ENCODE results near the gene TDRD7.
"Not testable (repeated sequence)": the region's sequence is repeated elsewhere in the genome, so short reads cannot be mapped to it uniquely, and the experiment has no call there.

Gene TDRD7

GRCh38 chr9:97484134-97484533 lies 72.2 kb downstream of the TDRD7 start:
- Histone ChIP-seq H3K27ac (ENCODE audit: low read length) (no peak overlapping the region), H3K36me3 (ENCODE audit: control insufficient read depth in 1 of 2, insufficient read depth in 2 of 2, low read length in 2 of 2) (peaks cover 19 to 28% of the 10 kb centered on the region in 2 donors), H3K4me3 (ENCODE audit: low read depth in 1 of 2, low read length in 2 of 2) (no peak overlapping the region), H3K9me3 (ENCODE audit: control insufficient read depth in 1 of 2, low read length in 2 of 2) (no peaks in the 10 kb centered on the region), H3K4me1 (ENCODE audit: control insufficient read depth in 1 of 2, insufficient read depth in 2 of 2, low read length in 2 of 2) (peaks cover 0 to 4% of the 10 kb centered on the region in 2 donors), H3K27me3 (ENCODE audit: low read depth, low read length) (no peaks in the 10 kb centered on the region)

GRCh38 chr9:97487107-97487506 lies 75.2 kb downstream of the TDRD7 start:
- H3K27me3 ChIP-seq (ENCODE audit: low read depth, low read length) = no peaks in the 10 kb centered on the region
- H3K36me3 ChIP-seq (ENCODE audit: control insufficient read depth in 1 of 2, insufficient read depth in 2 of 2, low read length in 2 of 2) = peaks cover 19 to 28% of the 10 kb centered on the region in 2 donors
- peaks cover 4 to 8% of the 10 kb centered on the region in 2 donors for H3K4me1 ChIP-seq (ENCODE audit: control insufficient read depth in 1 of 2, insufficient read depth in 2 of 2, low read length in 2 of 2)
- no peaks in the 10 kb centered on the region for H3K9me3 ChIP-seq (ENCODE audit: control insufficient read depth in 1 of 2, low read length in 2 of 2)
- no peak overlapping the region for H3K27ac ChIP-seq (ENCODE audit: low read length)
- H3K4me3 ChIP-seq (ENCODE audit: low read depth in 1 of 2, low read length in 2 of 2) = no peak overlapping the region

GRCh38 chr9:97487861-97488260 lies 76.0 kb downstream of the TDRD7 start:
- Histone ChIP-seq H3K9me3 (ENCODE audit: control insufficient read depth in 1 of 2, low read length in 2 of 2) (no peaks in the 10 kb centered on the region), H3K36me3 (ENCODE audit: control insufficient read depth in 1 of 2, insufficient read depth in 2 of 2, low read length in 2 of 2) (peaks cover 15 to 25% of the 10 kb centered on the region in 2 donors), H3K27me3 (ENCODE audit: low read depth, low read length) (no peaks in the 10 kb centered on the region), H3K4me1 (ENCODE audit: control insufficient read depth in 1 of 2, insufficient read depth in 2 of 2, low read length in 2 of 2) (peaks cover 4 to 8% of the 10 kb centered on the region in 2 donors), H3K27ac (ENCODE audit: low read length) (no peak overlapping the region), H3K4me3 (ENCODE audit: low read depth in 1 of 2, low read length in 2 of 2) (no peak overlapping the region)

GRCh38 chr9:97491216-97491999 lies 79.5 kb downstream of the TDRD7 start:
- Histone ChIP-seq H3K27ac (ENCODE audit: low read length) (peak overlapping the region; percentile 13), H3K4me3 (ENCODE audit: low read depth in 1 of 2, low read length in 2 of 2) (no peak overlapping the region), H3K4me1 (ENCODE audit: control insufficient read depth in 1 of 2, insufficient read depth in 2 of 2, low read length in 2 of 2) (peaks cover 0 to 8% of the 10 kb centered on the region in 2 donors), H3K9me3 (ENCODE audit: control insufficient read depth in 1 of 2, low read length in 2 of 2) (no peaks in the 10 kb centered on the region), H3K27me3 (ENCODE audit: low read depth, low read length) (no peaks in the 10 kb centered on the region), H3K36me3 (ENCODE audit: control insufficient read depth in 1 of 2, insufficient read depth in 2 of 2, low read length in 2 of 2) (peaks cover 14 to 19% of the 10 kb centered on the region in 2 donors)

- H3K27me3 ChIP-seq (ENCODE audit: low read depth, low read length); H3K9me3 ChIP-seq (ENCODE audit: control insufficient read depth in 1 of 2, low read length in 2 of 2); H3K27ac ChIP-seq (ENCODE audit: low read length); H3K4me3 ChIP-seq (ENCODE audit: low read depth in 1 of 2, low read length in 2 of 2); H3K36me3 ChIP-seq (ENCODE audit: control insufficient read depth in 1 of 2, insufficient read depth in 2 of 2, low read length in 2 of 2); H3K4me1 ChIP-seq (ENCODE audit: control insufficient read depth in 1 of 2, insufficient read depth in 2 of 2, low read length in 2 of 2): not testable (repeated sequence)
These were observed 85.9 kb downstream of the TDRD7 start for GRCh38 chr9:97497558-97498375.

- peaks cover 5 to 10% of the 10 kb centered on the region in 2 donors for H3K4me1 ChIP-seq (ENCODE audit: control insufficient read depth in 1 of 2, insufficient read depth in 2 of 2, low read length in 2 of 2)
- not testable (repeated sequence) for H3K36me3 ChIP-seq (ENCODE audit: control insufficient read depth in 1 of 2, insufficient read depth in 2 of 2, low read length in 2 of 2); H3K27me3 ChIP-seq (ENCODE audit: low read depth, low read length); H3K4me3 ChIP-seq (ENCODE audit: low read depth in 1 of 2, low read length in 2 of 2); H3K27ac ChIP-seq (ENCODE audit: low read length); H3K9me3 ChIP-seq (ENCODE audit: control insufficient read depth in 1 of 2, low read length in 2 of 2)
These were observed 87.0 kb downstream of the TDRD7 start for GRCh38 chr9:97498846-97499245.

GRCh38 chr9:97500263-97500662 lies 88.4 kb downstream of the TDRD7 start:
- H3K9me3 ChIP-seq (ENCODE audit: control insufficient read depth in 1 of 2, low read length in 2 of 2) = no peaks in the 10 kb centered on the region
- no peak overlapping the region for H3K27ac ChIP-seq (ENCODE audit: low read length)
- peaks cover 9 to 16% of the 10 kb centered on the region in 2 donors for H3K4me1 ChIP-seq (ENCODE audit: control insufficient read depth in 1 of 2, insufficient read depth in 2 of 2, low read length in 2 of 2)
- H3K27me3 ChIP-seq (ENCODE audit: low read depth, low read length) = peaks cover 5% of the 10 kb centered on the region
- H3K4me3 ChIP-seq (ENCODE audit: low read depth in 1 of 2, low read length in 2 of 2) = no peak overlapping the region
- peaks cover 0 to 4% of the 10 kb centered on the region in 2 donors for H3K36me3 ChIP-seq (ENCODE audit: control insufficient read depth in 1 of 2, insufficient read depth in 2 of 2, low read length in 2 of 2)

- Histone ChIP-seq H3K36me3 (ENCODE audit: control insufficient read depth in 1 of 2, insufficient read depth in 2 of 2, low read length in 2 of 2) (peaks cover 0 to 4% of the 10 kb centered on the region in 2 donors), H3K4me1 (ENCODE audit: control insufficient read depth in 1 of 2, insufficient read depth in 2 of 2, low read length in 2 of 2) (peaks cover 12 to 16% of the 10 kb centered on the region in 2 donors), H3K4me3 (ENCODE audit: low read depth in 1 of 2, low read length in 2 of 2) (peak overlapping the region; percentile 53 to 59), H3K27ac (ENCODE audit: low read length) (no peak overlapping the region), H3K27me3 (ENCODE audit: low read depth, low read length) (peaks cover 5% of the 10 kb centered on the region), H3K9me3 (ENCODE audit: control insufficient read depth in 1 of 2, low read length in 2 of 2) (no peaks in the 10 kb centered on the region)
These were observed 88.9 kb downstream of the TDRD7 start for GRCh38 chr9:97500765-97501176.

GRCh38 chr9:97501177-97501971 lies 89.5 kb downstream of the TDRD7 start, which contains the start of gene TMOD1:
Gene TMOD1 (plus strand): TSS chr9:97501666. CDS start chr9:97524189, 22,523 bp downstream.
- Histone ChIP-seq H3K27ac (ENCODE audit: low read length) (peak within 1 kb of the TSS; percentile 21), H3K36me3 (ENCODE audit: control insufficient read depth in 1 of 2, insufficient read depth in 2 of 2, low read length in 2 of 2) (peaks cover 0 to 3% of the 10 kb centered on the region in 2 donors), H3K4me3 (ENCODE audit: low read depth in 1 of 2, low read length in 2 of 2) (peak within 1 kb of the TSS; percentile 70 to 85), H3K27me3 (ENCODE audit: low read depth, low read length) (peaks cover 5% of the 10 kb centered on the region), H3K4me1 (ENCODE audit: control insufficient read depth in 1 of 2, insufficient read depth in 2 of 2, low read length in 2 of 2) (peaks cover 12 to 16% of the 10 kb centered on the region in 2 donors), H3K9me3 (ENCODE audit: control insufficient read depth in 1 of 2, low read length in 2 of 2) (no peaks in the 10 kb centered on the region)

- Histone ChIP-seq H3K4me3 (ENCODE audit: low read depth in 1 of 2, low read length in 2 of 2) (peak overlapping the region; percentile 70 to 85), H3K4me1 (ENCODE audit: control insufficient read depth in 1 of 2, insufficient read depth in 2 of 2, low read length in 2 of 2) (peaks cover 12 to 16% of the 10 kb centered on the region in 2 donors), H3K27ac (ENCODE audit: low read length) (no peak overlapping the region), H3K36me3 (ENCODE audit: control insufficient read depth in 1 of 2, insufficient read depth in 2 of 2, low read length in 2 of 2) (no peaks in the 10 kb centered on the region), H3K27me3 (ENCODE audit: low read depth, low read length) (peaks cover 5% of the 10 kb centered on the region), H3K9me3 (ENCODE audit: control insufficient read depth in 1 of 2, low read length in 2 of 2) (no peaks in the 10 kb centered on the region)
These were observed 90.0 kb downstream of the TDRD7 start for GRCh38 chr9:97501972-97502221.

All from muscle layer of duodenum (tissue), 2 donors.